Epithelial cell of prostate (primary cell): Measurements from ENCODE around the gene PTGFRN.
A peak's percentile ranks its signal among the peaks of the same experiment; 100 is the strongest.

Source experiments
- DNase-seq: peaks from one replicate; pipeline ENCODE4 v3.0.0-alpha.2; 2011; ENCODE audit warnings: low read depth, low spot score
- H3K27ac ChIP-seq: fragments of 450-650 bp; 2 replicates; pipeline ENCODE4 v1.5.1; 2017; ENCODE audit warnings: mild to moderate bottlenecking

Gene PTGFRN

DNA sequence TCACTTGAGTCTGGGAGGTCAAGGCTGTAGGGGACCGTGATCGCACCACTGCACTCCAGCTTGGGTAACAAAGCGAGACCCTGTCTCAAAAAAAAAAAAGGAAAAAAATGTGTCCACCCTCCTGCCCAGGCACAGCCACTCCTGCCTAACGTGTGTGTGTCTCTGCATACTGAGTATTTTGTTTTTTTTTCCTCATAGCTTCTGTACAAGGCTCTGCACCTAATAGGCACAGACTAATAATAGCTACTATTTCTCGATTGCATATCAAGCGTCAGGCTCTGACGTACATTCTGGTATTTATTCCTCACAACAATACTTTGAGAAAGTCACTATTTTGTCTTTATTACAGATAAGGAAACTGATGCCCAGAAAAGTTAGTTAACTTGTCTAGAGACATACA, 5.0 kb downstream of the PTGFRN start:
- no peak for DNase-seq

DNA sequence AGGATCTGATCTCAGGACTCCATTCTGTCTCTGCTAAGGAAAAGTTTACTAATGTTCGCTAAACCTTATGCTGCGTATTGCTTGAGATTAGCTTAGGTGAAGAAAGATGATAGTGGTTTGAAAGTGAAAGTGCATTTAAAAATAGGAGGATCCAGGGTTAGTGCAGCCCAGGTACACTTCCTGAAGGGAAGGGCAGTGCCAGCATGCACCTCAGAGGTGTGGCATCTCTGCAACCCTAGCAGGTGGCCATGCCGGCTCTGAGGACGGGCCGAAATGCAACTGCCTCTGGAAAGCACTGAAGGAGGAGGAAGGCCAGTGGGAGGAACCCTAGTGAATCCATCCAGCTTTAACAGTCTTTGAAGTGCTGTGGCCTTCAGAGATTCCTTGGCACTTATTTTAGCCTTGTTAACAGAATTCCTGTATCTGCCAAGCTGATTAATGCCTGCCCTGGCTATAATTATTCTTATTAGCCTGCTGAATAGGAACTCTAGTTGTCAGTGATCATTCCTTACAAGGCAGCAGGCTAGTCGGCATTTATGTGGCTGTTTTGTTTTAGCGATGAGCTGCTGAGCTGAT, 5.5 kb downstream of the PTGFRN start:
- peak overlapping the region; percentile 7 for H3K27ac ChIP-seq
- DNase-seq = no peak

More for the DNA sequence above, 5.0 kb downstream of the PTGFRN start:
- no peak overlapping the region for H3K27ac ChIP-seq

DNA sequence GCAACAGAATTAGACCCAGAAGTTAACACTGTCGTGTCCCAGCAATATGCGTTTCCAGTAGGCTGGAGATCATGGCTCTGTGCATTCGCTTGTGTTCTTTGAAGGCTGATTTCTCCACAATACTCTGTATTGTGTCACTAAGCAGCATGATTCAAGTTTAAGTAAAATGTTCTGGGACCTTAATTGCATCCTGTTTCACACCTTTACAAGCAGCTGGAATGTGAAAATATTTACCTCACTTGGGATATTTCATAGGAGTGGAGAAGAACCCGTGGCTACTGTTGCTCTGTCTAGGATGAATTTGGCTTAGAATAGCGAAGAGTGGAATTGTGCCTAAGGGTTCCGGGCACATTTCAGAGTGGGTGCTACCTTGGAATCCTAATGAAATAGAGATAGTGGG, 6.3 kb downstream of the PTGFRN start:
- peak overlapping the region; percentile 7 for H3K27ac ChIP-seq
- no peak for DNase-seq

DNA sequence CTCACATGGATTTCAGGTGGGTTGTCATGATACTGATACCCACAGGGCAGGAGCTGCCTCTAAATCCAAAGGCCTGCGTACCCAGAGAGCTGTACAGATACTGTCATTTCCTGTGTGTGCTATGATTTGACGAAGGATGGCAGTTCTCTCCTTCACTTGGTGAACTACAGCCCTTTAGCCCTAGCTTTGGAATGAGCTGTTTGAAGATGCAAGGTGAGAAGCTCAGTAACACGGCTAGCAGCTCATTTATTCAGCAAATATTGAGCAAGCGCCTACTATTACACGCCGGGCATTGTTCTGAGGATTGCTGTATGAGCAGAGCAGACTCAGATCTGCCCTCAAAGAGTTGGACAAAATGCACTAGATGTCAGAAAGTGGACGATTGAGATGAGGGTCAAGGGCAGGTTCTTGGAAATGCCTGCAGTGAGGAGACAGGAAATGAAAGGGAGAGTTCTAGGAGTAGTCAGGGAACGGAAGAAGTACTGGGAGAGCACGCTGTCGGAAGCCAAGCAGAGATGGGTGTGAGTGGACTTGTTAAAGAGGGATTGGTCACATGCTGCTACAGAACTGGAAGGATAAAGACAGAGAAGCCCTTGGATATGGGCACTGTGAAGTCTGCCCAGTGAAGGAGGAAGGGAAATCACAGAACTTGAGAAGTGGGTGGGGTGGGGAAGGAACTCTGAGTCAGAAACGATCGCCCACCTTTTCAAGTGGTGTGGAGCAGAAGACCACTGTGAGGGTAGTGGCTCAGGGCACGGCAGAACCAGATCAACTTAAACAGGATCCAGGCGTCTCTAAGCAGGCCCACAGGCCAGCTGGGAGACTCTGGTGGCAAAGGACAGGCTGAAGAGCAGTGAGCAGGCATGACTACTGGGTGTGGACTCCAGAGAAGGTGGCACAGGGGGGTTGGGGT, 7.1 kb downstream of the PTGFRN start:
- no peak for DNase-seq
- peak overlapping the region; percentile 7 for H3K27ac ChIP-seq

DNA sequence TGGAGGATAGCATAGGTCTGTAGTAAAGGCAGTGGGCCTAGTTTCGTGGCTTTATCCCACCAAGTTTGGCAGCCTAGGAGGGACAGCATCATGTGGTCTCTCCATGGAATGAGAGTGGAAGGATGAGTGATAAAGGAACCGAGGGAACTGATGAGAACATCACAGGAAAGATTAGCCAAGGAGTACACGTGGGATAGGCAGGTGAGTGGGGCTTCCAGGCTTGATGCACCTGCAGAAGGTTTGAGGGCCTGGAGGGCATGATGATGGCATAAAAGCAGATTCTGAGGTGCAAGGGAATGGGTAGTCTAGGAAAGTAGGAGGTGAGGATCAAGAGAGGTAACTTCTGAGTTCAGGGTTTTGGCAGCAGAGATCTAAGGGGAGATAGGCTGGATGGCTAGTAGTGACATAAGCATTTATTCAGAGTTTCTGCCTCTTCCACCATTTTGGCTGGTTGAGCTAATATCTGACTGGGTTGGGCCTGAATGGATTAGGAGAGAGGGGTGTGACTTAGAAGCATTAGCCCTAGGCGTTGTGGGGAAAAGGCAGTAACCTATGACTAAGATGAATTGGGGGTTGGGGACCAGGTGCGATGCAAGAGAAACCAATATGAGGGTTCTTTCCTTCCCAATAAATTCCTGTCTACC, 9.1 kb downstream of the PTGFRN start:
- DNase-seq = peak; percentile 64
- H3K27ac ChIP-seq = peak overlapping the region; percentile 75

DNA sequence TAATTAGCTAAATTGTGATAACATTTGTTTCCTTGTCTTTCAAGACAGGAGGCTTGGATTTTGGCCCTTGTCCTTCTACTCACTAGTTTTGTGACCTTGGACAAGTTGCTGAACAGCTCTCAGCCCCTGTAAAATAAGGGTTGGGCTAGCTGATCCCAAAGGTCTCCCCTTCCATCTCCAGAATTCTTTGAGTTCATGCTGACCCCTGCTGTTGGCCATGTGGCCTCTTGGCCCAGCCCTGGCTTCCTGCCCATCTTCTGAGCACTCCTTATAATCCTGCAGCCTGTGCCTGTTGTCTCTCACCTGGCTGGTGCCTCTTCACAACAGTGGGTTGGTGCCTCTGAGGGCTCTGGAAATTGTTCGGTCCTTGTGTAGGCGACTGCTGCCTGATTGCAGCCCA, 10.1 kb downstream of the PTGFRN start:
- DNase-seq = no peak
- H3K27ac ChIP-seq = peak overlapping the region; percentile 75

DNA sequence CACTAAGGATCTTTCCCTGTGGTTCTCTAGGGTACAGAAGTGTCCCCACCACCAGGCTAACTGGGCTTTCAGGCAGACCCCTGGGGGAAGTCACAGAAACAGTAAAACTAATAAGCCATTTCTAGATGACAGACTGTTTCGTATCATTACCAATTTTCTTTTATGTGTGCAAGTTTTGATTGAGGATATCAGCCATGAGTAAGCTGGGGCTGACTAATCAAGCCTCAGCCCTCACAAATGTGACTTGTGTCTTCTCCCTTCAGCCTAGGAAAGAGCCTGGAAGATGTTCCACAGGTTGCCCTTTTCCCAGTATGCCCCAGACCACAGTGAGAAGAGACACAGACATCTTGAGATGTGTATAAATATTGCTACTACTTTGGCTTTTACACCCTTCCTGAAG, 10.5 kb downstream of the PTGFRN start:
- peak overlapping the region; percentile 75 for H3K27ac ChIP-seq
- DNase-seq = no peak

DNA sequence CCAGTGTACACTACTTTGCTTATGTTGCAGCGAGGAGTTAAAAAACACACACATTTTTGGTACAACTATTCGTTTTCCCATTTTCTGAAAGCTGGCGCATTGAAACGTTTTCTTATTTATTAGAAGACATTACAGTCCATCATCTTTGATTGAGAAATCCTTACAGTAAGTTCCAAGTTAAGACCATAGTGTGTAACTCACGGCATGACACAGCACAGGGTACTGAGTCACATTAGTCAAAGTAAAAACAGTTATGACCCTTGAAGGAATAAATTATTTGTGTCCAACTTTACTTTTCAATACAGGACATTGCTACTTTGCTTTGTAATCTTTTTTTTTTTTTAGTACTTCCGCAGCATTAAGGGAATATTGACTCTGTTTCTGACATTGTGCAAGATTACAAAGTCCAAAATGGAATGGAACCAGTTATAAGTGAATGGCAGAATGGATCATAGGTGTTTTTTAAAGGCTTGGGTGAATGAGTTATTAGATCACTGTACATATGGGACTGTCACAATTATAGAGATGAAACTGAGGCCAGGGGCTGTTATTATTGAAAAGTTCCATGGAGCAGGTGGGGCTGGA, 11.7 kb downstream of the PTGFRN start:
- H3K27ac ChIP-seq = peak overlapping the region; percentile 75
- no peak for DNase-seq

DNA sequence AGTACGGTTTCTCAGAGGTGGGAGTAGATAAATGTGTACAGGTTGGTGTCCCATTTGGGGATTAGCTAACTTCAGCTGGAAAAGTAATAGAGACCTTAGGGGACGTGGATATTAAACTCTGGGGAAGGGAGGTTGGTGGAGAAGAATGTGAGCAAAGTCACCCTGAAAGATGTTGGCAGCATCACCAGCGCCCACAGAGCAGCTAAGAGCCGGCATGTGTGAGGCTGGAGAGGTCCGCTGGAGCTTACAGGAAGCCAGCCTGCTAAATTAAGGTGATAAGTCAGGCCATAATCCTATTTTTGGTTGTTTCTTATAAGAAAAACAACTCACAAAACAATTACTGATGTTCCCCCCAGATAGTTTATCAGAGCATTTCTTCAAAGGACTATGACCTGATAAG, 12.2 kb downstream of the PTGFRN start:
- H3K27ac ChIP-seq = peak overlapping the region; percentile 33
- no peak for DNase-seq

DNA sequence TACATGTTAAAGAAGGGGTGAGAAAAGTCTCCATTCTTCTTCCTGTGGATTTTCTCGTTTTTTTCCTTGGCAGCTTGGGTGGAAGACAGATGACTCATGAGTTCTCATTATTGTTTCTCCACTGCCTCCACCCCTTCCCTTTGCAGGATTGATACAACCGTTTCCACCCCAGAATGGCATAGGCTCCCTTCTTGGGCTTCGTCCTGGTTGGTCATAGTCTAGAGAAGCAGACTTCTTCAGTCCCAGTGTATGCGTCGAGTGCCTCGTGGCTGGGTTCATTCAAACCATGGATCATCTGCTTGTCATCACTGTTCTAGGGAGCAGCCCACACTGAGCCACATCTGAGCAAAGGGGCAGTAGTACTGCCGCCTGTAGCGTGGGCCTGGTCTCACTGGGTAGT, 13.7 kb downstream of the PTGFRN start:
- H3K27ac ChIP-seq = peak overlapping the region; percentile 33
- DNase-seq = no peak

DNA sequence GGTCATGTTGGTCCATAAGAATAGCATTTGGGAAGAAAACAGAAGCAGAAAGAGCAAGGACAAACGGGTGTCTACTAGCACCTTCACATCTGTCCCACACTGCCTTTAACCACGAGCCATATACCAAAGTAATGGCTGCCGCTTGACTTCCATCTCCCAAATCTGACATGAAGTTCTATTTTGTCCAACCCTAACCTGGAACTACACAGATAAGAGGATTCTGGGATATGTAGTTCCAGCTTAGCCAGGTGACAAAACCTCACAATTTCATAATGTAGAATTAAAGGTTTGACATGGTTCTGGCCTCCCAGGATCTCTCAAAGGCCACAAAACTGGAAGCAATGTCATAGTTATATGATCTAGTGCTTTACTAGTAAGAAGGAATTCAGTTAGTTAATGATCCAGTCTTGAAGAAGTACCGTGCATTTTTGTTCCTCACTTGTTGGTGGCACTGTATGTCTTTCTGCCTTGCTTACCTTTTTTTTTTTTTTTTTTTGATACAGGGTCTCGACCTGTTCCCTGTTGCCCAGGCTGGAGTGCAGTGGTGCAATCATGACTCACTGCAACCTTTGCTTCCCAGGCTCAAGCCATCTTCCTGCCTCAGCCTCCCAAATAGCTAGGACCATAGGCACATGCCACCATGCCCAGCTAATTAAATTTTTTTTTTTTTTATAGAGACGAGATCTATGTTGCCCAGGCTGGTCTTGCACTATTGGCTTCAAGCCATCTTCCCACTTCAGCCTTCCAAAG, 17.5 kb downstream of the PTGFRN start:
- DNase-seq = no peak

DNA sequence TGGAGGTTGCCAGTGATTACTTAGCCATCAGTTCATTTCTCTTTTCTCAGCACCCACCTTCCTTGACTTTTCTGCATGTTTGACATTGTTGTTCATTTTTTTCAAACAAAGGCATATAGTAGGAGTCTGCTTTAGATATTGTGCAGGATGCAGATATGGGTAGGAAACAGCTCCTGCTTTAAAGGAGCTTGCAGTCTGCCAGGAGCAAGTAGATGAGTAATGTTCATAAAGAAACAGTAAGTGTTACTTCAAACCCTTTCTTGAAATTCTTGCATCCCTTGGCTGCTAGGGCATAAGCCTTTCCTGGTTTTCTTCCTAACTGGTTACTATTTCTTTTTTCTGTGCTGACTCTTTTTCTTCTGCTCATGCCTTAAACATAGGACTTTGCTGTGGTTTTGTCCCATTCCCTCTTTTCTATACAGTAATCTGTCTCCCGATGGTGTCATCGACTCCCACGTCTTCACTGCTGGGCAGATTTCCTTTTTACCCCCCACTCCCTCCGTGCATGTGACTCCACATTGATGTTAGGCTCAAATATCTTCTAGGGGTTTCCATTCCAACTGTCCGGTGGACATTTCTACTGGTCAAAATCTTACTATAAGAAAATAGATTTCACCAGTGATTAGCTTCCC, 20.4 kb downstream of the PTGFRN start:
- no peak for DNase-seq
- no peak overlapping the region for H3K27ac ChIP-seq

More for the DNA sequence above, 17.5 kb downstream of the PTGFRN start:
- no peak overlapping the region for H3K27ac ChIP-seq

DNA sequence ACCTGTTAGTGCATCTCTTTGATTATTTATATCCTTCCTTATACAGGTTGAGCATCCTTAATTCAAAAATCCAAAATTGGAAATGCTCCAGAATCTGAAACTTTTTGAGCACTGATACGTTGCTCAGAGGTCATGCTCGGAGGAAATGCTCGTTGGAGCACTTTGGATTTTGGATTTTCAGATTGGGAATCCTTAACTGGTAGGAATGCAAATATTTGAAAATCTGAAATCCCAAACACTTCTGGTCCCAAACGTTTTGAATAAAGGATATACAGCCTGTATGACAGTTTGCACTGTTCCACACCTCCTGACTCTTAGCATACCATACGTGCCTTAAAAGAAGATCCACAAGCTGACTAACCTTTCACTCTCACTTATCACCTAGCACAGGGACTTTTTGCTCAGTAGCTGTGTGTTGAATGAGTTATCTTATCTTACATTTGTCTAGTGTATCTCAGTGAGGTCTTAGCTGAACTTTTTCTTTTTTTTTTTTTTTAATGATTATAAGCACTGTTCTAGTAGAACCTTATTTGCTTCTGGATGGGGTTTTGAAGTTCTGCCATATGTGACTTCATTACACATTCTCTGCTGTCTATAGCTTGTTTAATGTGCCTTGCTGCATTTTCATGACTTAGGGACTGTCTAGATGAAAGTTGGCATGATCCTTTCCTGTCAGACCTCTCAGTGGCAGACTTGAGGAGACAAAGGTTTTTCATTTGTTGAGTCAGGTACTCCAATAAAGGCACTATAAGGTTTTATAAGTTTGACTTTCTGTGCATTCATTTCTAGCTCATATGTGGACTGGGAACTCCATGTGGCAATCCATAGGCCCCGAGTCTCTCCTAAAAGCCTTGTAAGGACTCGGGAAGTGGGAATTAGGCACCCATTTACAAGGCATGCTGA, 21.6 kb downstream of the PTGFRN start:
- no peak overlapping the region for H3K27ac ChIP-seq
- no peak for DNase-seq

DNA sequence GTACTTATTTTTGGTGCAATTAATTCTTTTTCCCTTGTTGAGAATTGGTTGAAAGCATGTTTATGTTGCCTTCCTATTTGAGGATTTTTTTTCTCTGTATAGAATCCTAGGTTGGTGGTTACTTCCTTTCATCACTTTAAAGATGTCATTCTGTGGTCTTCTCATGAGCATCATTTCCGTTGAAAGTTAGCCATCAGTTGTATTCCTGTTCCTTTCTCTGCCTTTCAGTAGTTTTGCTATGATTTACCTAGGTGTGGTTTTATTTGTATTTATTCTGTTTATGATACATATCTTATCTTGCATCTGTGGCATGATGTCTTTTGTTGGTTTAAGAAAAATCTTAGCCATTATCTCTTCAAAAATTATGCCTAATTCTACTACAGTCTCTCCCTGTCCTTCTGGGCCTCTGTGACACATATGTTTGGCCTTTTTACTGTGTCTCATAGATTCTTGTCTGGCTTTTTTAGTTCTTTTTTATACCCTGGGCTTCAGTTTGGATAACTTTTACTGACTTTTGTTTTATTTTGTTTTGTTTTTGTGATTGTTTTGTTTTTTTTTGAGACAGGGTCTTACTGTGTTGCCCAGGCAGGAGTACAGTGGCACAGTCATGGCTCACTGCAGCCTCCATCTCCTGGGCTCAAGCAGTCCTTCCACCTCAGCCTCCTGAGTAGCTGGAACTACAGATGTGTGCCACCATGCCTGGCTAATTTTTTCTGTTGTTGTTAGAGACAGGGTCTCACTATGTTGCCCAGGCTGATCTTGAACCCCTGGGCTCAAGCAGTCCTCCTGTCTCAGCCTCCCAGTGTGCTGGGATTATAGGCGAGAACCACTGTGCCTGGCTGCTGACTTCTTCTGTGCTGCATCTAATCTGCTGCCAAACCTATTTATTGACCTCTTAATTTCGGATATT, 24.1 kb downstream of the PTGFRN start:
- no peak for DNase-seq

DNA sequence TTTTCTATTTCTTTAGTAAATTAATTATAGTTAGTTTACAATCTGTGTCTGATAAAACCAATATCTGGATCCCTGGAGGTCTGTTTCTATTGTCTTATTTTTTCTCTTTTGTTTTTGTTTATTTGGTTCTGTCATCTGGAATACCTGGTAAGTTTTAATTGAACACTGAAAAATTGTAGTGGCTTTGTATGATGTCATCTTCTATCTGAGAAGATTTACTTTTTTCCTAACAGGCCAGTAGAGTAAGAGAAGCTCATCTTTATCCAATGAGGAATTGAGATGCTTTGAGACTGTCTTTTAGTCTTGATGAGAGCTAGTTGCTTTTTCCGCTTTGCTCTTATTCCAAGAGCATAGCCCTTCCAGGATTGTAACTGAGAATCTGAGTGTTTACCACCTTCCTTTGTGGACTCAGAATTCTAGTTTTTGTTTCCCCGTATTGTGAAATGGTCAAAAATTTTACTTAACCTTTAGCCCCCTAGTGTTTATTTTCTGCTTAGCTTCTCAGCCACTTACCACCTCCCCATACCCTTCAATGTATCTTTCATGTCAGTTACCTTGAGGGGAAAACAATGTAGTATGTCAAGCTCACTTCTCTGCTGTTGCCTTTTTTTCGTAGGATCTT, 25.0 kb downstream of the PTGFRN start:
- no peak overlapping the region for H3K27ac ChIP-seq
- no peak for DNase-seq

More for the DNA sequence above, 24.1 kb downstream of the PTGFRN start:
- no peak overlapping the region for H3K27ac ChIP-seq

DNA sequence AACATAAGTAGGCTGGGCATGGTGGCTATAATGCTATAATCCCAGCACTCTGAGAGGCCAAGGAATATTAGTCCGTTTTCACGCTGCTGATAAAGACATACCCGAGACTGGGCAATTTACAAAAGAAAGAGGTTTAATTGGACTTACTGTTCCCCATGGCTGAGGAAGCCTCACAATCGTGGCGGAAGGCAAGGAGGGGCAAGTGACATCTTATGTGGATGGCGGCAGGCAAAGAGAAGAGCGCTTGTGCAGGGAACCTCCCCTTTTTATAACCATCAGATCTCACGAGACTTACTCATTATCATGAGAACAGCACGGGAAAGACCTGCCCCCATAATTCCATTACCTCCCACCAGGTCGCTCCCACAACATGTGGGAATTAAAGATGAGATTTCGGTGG, 28.5 kb downstream of the PTGFRN start:
- DNase-seq = no peak
- H3K27ac ChIP-seq = no peak overlapping the region
